ENCODE data around the gene CNPY4.

GRCh38 chr7:100157334-100158228 lies 38.1 kb downstream of the CNPY4 start:
- TF ChIP-seq POLR2A (IDR thresholded peaks at IDR 0.05) = no peak
- no peak for TF ChIP-seq CTCF (IDR thresholded peaks at IDR 0.05)

All from uterus (tissue), 2 donors.